ENCODE data around the gene BIVM. TPM values are rescaled to one million over a fixed set of nuclear protein-coding genes. Genes with fewer than 3 reads are reported as not detected.

The BIVM gene
- total RNA-seq, 2 donors from 2014 or later, result 21.1 to 22.8 TPM

- Mint-ChIP-seq H3K4me1 (ENCODE audit: low read depth) (peaks cover 23% of the 10 kb centered on the region), H3K4me3 (peak overlapping the region; percentile 96 to 98), H3K27ac (peak overlapping the region; percentile 63), H3K36me3 (ENCODE audit: insufficient read depth in 2 of 2) (peaks cover 0 to 3% of the 10 kb centered on the region in 2 donors), H3K9me3 (no peaks in the 10 kb centered on the region), H3K27me3 (ENCODE audit: low read depth) (peaks cover 10% of the 10 kb centered on the region)
- ATAC-seq (replicated peaks in 1 of 2) (peak; percentile 85 to 86), DNase-seq (peak; percentile 91)
Observed at GRCh38 chr13:102800145-102801041, 1.5 kb downstream of the BIVM start.

- DNase-seq (no peak), ATAC-seq (replicated peaks in 1 of 2) (no peak)
- peaks cover 2 to 9% of the 10 kb centered on the region in 2 donors for H3K36me3 Mint-ChIP-seq (ENCODE audit: insufficient read depth in 2 of 2)
- no peak overlapping the region for H3K4me3 Mint-ChIP-seq
- H3K4me1 Mint-ChIP-seq (ENCODE audit: low read depth), result peaks cover 14% of the 10 kb centered on the region
- H3K27ac Mint-ChIP-seq, result no peak overlapping the region
- no peaks in the 10 kb centered on the region for H3K9me3 Mint-ChIP-seq
- H3K27me3 Mint-ChIP-seq (ENCODE audit: low read depth), result no peaks in the 10 kb centered on the region
Observed at GRCh38 chr13:102805680-102806079, 6.8 kb downstream of the BIVM start.

GRCh38 chr13:102807699-102808098 is 8.8 kb downstream of the BIVM start:
- Mint-ChIP-seq H3K27ac (no peak overlapping the region), H3K36me3 (ENCODE audit: insufficient read depth in 2 of 2) (peaks cover 7 to 20% of the 10 kb centered on the region in 2 donors), H3K9me3 (no peaks in the 10 kb centered on the region), H3K27me3 (ENCODE audit: low read depth) (no peaks in the 10 kb centered on the region), H3K4me3 (no peak overlapping the region), H3K4me1 (ENCODE audit: low read depth) (peaks cover 6% of the 10 kb centered on the region)
- no peak for DNase-seq
- ATAC-seq (replicated peaks in 1 of 2), result no peak

GRCh38 chr13:102812611-102813287 is 13.8 kb downstream of the BIVM start:
- no peak for DNase-seq
- no peak for ATAC-seq (replicated peaks in 1 of 2)
- Mint-ChIP-seq H3K4me3 (no peak overlapping the region), H3K27me3 (ENCODE audit: low read depth) (no peaks in the 10 kb centered on the region), H3K27ac (no peak overlapping the region), H3K9me3 (no peaks in the 10 kb centered on the region), H3K36me3 (ENCODE audit: insufficient read depth in 2 of 2) (peaks cover 7 to 28% of the 10 kb centered on the region in 2 donors), H3K4me1 (ENCODE audit: low read depth) (peaks cover 12% of the 10 kb centered on the region)

GRCh38 chr13:102814025-102814607 is 15.2 kb downstream of the BIVM start:
- Mint-ChIP-seq H3K9me3 (no peaks in the 10 kb centered on the region), H3K27ac (no peak overlapping the region), H3K27me3 (ENCODE audit: low read depth) (no peaks in the 10 kb centered on the region), H3K4me3 (peak overlapping the region in 1 of 2 donors; percentile 1), H3K4me1 (ENCODE audit: low read depth) (peaks cover 12% of the 10 kb centered on the region), H3K36me3 (ENCODE audit: insufficient read depth in 2 of 2) (peaks cover 7 to 28% of the 10 kb centered on the region in 2 donors)
- no peak for ATAC-seq (replicated peaks in 1 of 2)
- DNase-seq, result no peak

GRCh38 chr13:102814793-102815192 is 15.9 kb downstream of the BIVM start:
- Mint-ChIP-seq H3K36me3 (ENCODE audit: insufficient read depth in 2 of 2) (peaks cover 7 to 27% of the 10 kb centered on the region in 2 donors), H3K4me1 (ENCODE audit: low read depth) (peaks cover 12% of the 10 kb centered on the region), H3K9me3 (no peaks in the 10 kb centered on the region), H3K27ac (no peak overlapping the region), H3K27me3 (ENCODE audit: low read depth) (no peaks in the 10 kb centered on the region), H3K4me3 (no peak overlapping the region)
- DNase-seq, result no peak
- ATAC-seq (replicated peaks in 1 of 2), result no peak

- no peak for DNase-seq
- no peak overlapping the region for H3K27ac Mint-ChIP-seq
- no peaks in the 10 kb centered on the region for H3K9me3 Mint-ChIP-seq
- H3K36me3 Mint-ChIP-seq (ENCODE audit: insufficient read depth in 2 of 2), result peaks cover 5 to 22% of the 10 kb centered on the region in 2 donors
- H3K27me3 Mint-ChIP-seq (ENCODE audit: low read depth), result no peaks in the 10 kb centered on the region
- H3K4me1 Mint-ChIP-seq (ENCODE audit: low read depth), result peaks cover 12% of the 10 kb centered on the region
- H3K4me3 Mint-ChIP-seq, result no peak overlapping the region
- ATAC-seq (replicated peaks in 1 of 2), result no peak
Observed at GRCh38 chr13:102815788-102816187, 16.9 kb downstream of the BIVM start.

- Mint-ChIP-seq H3K27me3 (ENCODE audit: low read depth) (no peaks in the 10 kb centered on the region), H3K4me1 (ENCODE audit: low read depth) (peaks cover 12% of the 10 kb centered on the region), H3K36me3 (ENCODE audit: insufficient read depth in 2 of 2) (peaks cover 4 to 19% of the 10 kb centered on the region in 2 donors), H3K9me3 (no peaks in the 10 kb centered on the region), H3K4me3 (no peak overlapping the region), H3K27ac (no peak overlapping the region)
- DNase-seq, result no peak
- ATAC-seq (replicated peaks in 1 of 2), result no peak
Observed at GRCh38 chr13:102816708-102817107, 17.8 kb downstream of the BIVM start.

GRCh38 chr13:102817241-102817640 is 18.3 kb downstream of the BIVM start:
- DNase-seq, result no peak
- Mint-ChIP-seq H3K4me3 (no peak overlapping the region), H3K27me3 (ENCODE audit: low read depth) (no peaks in the 10 kb centered on the region), H3K9me3 (no peaks in the 10 kb centered on the region), H3K4me1 (ENCODE audit: low read depth) (peaks cover 12% of the 10 kb centered on the region), H3K36me3 (ENCODE audit: insufficient read depth in 2 of 2) (peaks cover 0 to 14% of the 10 kb centered on the region in 2 donors), H3K27ac (no peak overlapping the region)
- no peak for ATAC-seq (replicated peaks in 1 of 2)

GRCh38 chr13:102817907-102818306 is 19.0 kb downstream of the BIVM start:
- H3K36me3 Mint-ChIP-seq (ENCODE audit: insufficient read depth in 2 of 2), result peaks cover 1 to 11% of the 10 kb centered on the region in 2 donors
- no peak overlapping the region for H3K4me3 Mint-ChIP-seq
- no peak for DNase-seq
- H3K27me3 Mint-ChIP-seq (ENCODE audit: low read depth), result no peaks in the 10 kb centered on the region
- H3K27ac Mint-ChIP-seq, result no peak overlapping the region
- no peaks in the 10 kb centered on the region for H3K9me3 Mint-ChIP-seq
- H3K4me1 Mint-ChIP-seq (ENCODE audit: low read depth), result peaks cover 12% of the 10 kb centered on the region
- ATAC-seq (replicated peaks in 1 of 2), result no peak

GRCh38 chr13:102825400-102825799 is 26.5 kb downstream of the BIVM start:
- Mint-ChIP-seq H3K4me3 (no peak overlapping the region), H3K27ac (no peak overlapping the region), H3K4me1 (ENCODE audit: low read depth) (no peaks in the 10 kb centered on the region), H3K27me3 (ENCODE audit: low read depth) (no peaks in the 10 kb centered on the region), H3K36me3 (ENCODE audit: insufficient read depth in 2 of 2) (peaks cover 7 to 8% of the 10 kb centered on the region in 2 donors), H3K9me3 (no peaks in the 10 kb centered on the region)
- ATAC-seq (replicated peaks in 1 of 2) (no peak), DNase-seq (no peak)

GRCh38 chr13:102825921-102826706 is 27.2 kb downstream of the BIVM start:
- Mint-ChIP-seq H3K9me3 (no peaks in the 10 kb centered on the region), H3K4me1 (ENCODE audit: low read depth) (no peaks in the 10 kb centered on the region), H3K27me3 (ENCODE audit: low read depth) (no peaks in the 10 kb centered on the region), H3K4me3 (no peak overlapping the region), H3K27ac (no peak overlapping the region), H3K36me3 (ENCODE audit: insufficient read depth in 2 of 2) (peaks cover 7 to 8% of the 10 kb centered on the region in 2 donors)
- DNase-seq (no peak), ATAC-seq (replicated peaks in 1 of 2) (no peak)
